Testis (tissue), 3 donors: ENCODE results near the gene CDH2. TPM values are rescaled to one million over a fixed set of nuclear protein-coding genes. Genes with fewer than 3 reads are reported as not detected.

Experiments used
- DNase-seq: peaks from one replicate; pipeline ENCODE4 v3.0.0-alpha.2; 2019
- H3K27ac ChIP-seq, 2 donors: fragments of 200-600 bp; sonication (generic); one replicate each; pipeline ENCODE4 v1.5.1; 2019
- H3K27me3 ChIP-seq: fragments of 200-600 bp; sonication (generic); one replicate; pipeline ENCODE4 v1.5.1; 2019
- H3K36me3 ChIP-seq: fragments of 200-600 bp; sonication (generic); one replicate; pipeline ENCODE4 v1.5.1; 2017; ENCODE audit warnings: low read depth; ENCODE audit errors: missing control alignments
- H3K4me1 ChIP-seq: fragments of 200-600 bp; sonication (generic); one replicate; pipeline ENCODE4 v1.5.1; 2019
- H3K4me3 ChIP-seq, 2 donors: fragments of 200-600 bp; sonication (generic); one replicate each; pipeline ENCODE4 v1.5.1; 2017 to 2019
- H3K9me3 ChIP-seq: fragments of 200-600 bp; sonication (generic); one replicate; pipeline ENCODE4 v1.5.1; 2017
- POLR2A ChIP-seq: fragments of 450-650 bp; IDR thresholded peaks from one replicate; pipeline ENCODE4 v1.6.1; 2017; ENCODE audit warnings: antibody characterized with exemption, mild to moderate bottlenecking, moderate library complexity
- WGBS, 2 donors: methylation state at CpG; one replicate each; pipeline ENCODE4 v1.1.5; 2018; 5-methylcytosine and 5-hydroxymethylcytosine counted together
- intact Hi-C: fragments of 100-400 bp; cut with DNase I; formaldehyde crosslinking; loops from one replicate; pipeline ENCODE4 v1.15.1; 2023; ENCODE audit warnings: low total_unique reads
- polyA plus RNA-seq: library from polyadenylated mRNA; stranded (reverse); fragments of 350-450 nt; fragmentation: Illumina TruSeq; extraction: RNeasy Lipid Tissue Mini Kit (QIAGEN cat#74804); gene quantifications from one replicate; pipeline ENCODE4 v1.2.3, GENCODE V29; 2014; ENCODE audit warnings: low read depth, low replicate concordance; ENCODE audit not compliant: insufficient read depth
- total RNA-seq, 2 donors: library from RNA; depleted of rRNA; stranded (reverse); fragments of >200 nt; gene quantifications; one replicate each; pipeline ENCODE4 v1.2.3, GENCODE V29; 2016
- TF ChIP-seq, protein P1 (sequence below), 3 experiments: fragments of 450-650 bp in 2 of 3; fragments of 200-600 bp in 1 of 3; sonication (generic) in 1 of 3; IDR thresholded peaks; one replicate each; pipeline ENCODE4 v1.5.1; 2016 to 2019; ENCODE audit warnings: antibody characterized with exemption in 3 of 3, mild to moderate bottlenecking in 2 of 3, moderate library complexity in 1 of 3

CDH2 gene
- total and polyA plus RNA-seq, 3 donors from 2014 or later, result 98.6 to 165 (median 128) TPM

DNA sequence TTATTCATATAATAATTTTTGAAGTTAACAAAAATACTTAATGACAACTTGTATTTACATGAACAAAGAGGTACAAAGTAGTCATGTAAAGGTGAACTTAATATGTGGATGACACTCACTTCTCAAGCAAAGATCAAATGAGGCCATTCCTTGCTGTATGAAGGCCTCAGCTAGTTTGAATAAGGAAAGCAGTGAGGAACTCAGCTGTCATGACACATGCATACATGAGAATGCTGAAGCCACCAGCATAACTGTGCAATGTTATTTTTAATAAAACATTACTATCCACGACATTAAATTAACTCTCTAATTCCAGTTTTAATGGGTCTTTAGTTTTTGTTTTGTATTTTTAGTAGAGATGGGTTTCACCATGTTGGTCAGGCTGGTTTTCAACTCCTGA is 102.9 kb downstream of the CDH2 start:
- Histone ChIP-seq H3K27me3 (no peaks in the 10 kb centered on the region), H3K36me3 (no peaks in the 10 kb centered on the region), H3K27ac (no peak overlapping the region), H3K4me1 (peaks cover 23% of the 10 kb centered on the region), H3K9me3 (no peaks in the 10 kb centered on the region), H3K4me3 (no peak overlapping the region)
- WGBS, 2 donors, result 74 to 89% methylated on average over 1 of the region's 1 CpG
- intact Hi-C loops, result no loop called here
- no peak for DNase-seq
- TF ChIP-seq POLR2A, result no peak
- TF ChIP-seq, protein P1, sequence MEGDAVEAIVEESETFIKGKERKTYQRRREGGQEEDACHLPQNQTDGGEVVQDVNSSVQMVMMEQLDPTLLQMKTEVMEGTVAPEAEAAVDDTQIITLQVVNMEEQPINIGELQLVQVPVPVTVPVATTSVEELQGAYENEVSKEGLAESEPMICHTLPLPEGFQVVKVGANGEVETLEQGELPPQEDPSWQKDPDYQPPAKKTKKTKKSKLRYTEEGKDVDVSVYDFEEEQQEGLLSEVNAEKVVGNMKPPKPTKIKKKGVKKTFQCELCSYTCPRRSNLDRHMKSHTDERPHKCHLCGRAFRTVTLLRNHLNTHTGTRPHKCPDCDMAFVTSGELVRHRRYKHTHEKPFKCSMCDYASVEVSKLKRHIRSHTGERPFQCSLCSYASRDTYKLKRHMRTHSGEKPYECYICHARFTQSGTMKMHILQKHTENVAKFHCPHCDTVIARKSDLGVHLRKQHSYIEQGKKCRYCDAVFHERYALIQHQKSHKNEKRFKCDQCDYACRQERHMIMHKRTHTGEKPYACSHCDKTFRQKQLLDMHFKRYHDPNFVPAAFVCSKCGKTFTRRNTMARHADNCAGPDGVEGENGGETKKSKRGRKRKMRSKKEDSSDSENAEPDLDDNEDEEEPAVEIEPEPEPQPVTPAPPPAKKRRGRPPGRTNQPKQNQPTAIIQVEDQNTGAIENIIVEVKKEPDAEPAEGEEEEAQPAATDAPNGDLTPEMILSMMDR (IDR thresholded peaks at IDR 0.05), result no peak

DNA sequence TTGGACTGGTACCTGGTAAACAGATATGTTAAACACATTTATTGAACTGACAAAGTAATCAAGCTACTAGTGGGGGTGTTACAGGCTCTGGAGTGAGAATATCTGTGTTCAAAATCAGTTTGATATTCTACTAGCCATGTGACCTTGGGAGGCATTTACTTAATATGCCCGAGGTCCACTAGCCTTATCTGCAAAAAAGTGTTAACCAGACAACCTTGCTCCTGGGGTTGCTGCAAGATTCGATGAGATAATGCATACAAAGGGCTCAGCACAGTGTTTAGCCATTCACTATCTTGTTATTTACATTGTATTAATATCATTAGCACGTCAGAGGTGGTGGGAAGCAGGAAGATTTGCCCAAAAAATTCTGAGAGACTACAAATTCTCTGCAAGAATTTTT is 103.3 kb downstream of the CDH2 start:
- DNase-seq, result no peak
- Histone ChIP-seq H3K4me1 (peaks cover 19% of the 10 kb centered on the region), H3K4me3 (no peak overlapping the region), H3K27ac (no peak overlapping the region), H3K27me3 (no peaks in the 10 kb centered on the region), H3K9me3 (no peaks in the 10 kb centered on the region), H3K36me3 (no peaks in the 10 kb centered on the region)
- WGBS, 2 donors, result 29 to 41% methylated on average over 3 of the region's 3 CpGs
- no peak for TF ChIP-seq POLR2A
- TF ChIP-seq, protein P1 (IDR thresholded peaks at IDR 0.05), result no peak
- intact Hi-C loops, result no loop called here

DNA sequence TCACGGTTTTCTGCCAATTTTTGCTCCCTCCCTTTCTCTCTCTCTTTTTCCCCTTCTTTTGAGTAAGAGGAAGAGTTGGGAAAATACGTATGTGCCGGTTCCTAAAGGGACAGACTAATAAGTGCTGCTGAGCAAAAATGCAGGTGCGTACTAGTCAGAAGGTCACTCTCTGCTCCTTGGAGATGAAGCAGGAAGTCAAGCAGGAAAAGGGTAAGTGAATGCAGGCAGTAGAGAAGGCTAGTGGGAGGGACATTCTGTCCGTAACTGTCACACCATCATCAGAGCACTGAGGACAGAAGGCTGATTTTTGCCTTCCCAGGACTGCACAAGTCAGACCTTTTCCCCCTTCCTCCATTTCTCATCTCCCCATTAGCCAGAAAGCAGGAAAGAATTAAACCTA is 105.7 kb downstream of the CDH2 start:
- no peak overlapping the region for H3K4me3 ChIP-seq
- peak; percentile 29 for DNase-seq
- WGBS, 2 donors, result 52 to 79% methylated on average over 5 of the region's 5 CpGs
- peaks cover 7% of the 10 kb centered on the region for H3K4me1 ChIP-seq
- no peaks in the 10 kb centered on the region for H3K36me3 ChIP-seq
- intact Hi-C loops, result no loop called here
- TF ChIP-seq, protein P1 (IDR thresholded peaks at IDR 0.05), result no peak
- TF ChIP-seq POLR2A, result no peak
- peak overlapping the region in 1 of 2 donors; percentile 9 for H3K27ac ChIP-seq
- no peaks in the 10 kb centered on the region for H3K9me3 ChIP-seq
- H3K27me3 ChIP-seq, result no peaks in the 10 kb centered on the region

DNA sequence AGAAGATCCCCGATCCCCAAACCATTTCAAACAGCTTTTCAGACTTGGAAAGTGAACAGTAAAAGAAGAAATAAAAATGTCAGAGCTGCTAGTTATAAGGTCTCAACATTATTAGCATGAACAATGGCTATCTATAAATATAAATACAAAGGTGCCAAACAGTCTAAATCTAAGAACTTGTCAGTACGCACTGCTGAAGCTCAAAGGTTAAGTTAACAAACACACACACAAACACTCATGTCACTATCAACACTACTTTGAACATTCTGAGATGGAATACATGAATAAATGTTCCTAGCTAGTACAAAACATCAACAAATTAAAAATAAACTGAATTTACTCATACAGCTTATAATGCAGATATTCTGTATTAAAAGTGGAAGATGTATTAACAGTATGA is 108.7 kb downstream of the CDH2 start:
- TF ChIP-seq, protein P1 (IDR thresholded peaks at IDR 0.05), result no peak
- no peak for TF ChIP-seq POLR2A
- H3K27ac ChIP-seq, result no peak overlapping the region
- no peaks in the 10 kb centered on the region for H3K4me1 ChIP-seq
- H3K9me3 ChIP-seq, result no peaks in the 10 kb centered on the region
- no peak overlapping the region for H3K4me3 ChIP-seq
- intact Hi-C loops, result no loop called here
- H3K36me3 ChIP-seq, result no peaks in the 10 kb centered on the region
- no peak for DNase-seq
- 88 to 96% methylated on average over 2 of the region's 2 CpGs for WGBS, 2 donors
- no peaks in the 10 kb centered on the region for H3K27me3 ChIP-seq

DNA sequence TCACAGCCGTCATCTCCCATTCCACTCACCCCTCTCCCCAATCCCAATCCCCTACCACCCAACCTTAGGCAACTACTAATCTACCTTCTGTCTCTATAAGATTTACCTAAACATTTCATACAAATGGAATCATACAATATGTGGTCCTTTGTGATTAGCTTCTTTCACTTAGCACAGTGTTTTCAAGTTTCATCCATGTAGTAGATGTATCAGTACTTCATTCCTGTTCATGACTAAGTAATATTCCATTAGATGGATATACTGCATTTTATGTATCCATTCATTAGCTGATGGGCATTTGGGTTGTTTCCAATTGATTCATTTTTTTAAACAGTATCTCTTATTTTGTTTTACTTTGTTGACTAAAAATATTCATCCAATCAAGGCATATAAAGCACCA is 109.6 kb downstream of the CDH2 start:
- no peaks in the 10 kb centered on the region for H3K27me3 ChIP-seq
- H3K9me3 ChIP-seq, result no peaks in the 10 kb centered on the region
- H3K27ac ChIP-seq, result no peak overlapping the region
- H3K4me3 ChIP-seq, result no peak overlapping the region
- intact Hi-C loops, result no loop called here
- no peak for DNase-seq
- no peaks in the 10 kb centered on the region for H3K36me3 ChIP-seq
- H3K4me1 ChIP-seq, result no peaks in the 10 kb centered on the region
- 0 to 91% methylated on average over 1 of the region's 1 CpG for WGBS, 2 donors
- TF ChIP-seq, protein P1 (IDR thresholded peaks at IDR 0.05), result no peak
- no peak for TF ChIP-seq POLR2A
